Adrenal gland (tissue), 12 donors: Measurements from ENCODE around the gene SLC4A1. TPM values are rescaled to one million over a fixed set of nuclear protein-coding genes. Genes with fewer than 3 reads are reported as not detected.

Source experiments
- DNase-seq, 7 donors: peaks; one replicate each; pipeline ENCODE4 v3.0.0-alpha.2; 2019 to 2020
- H3K27ac ChIP-seq, 5 donors: fragments of 200-600 bp; sonication (generic) in 4 of 5; 1 replicate in 3 of 5; 2 replicates in 2 of 5; pipeline versions ENCODE4 v1.5.1 to v1.8.0; 2016 to 2020; ENCODE audit warnings: mild to moderate bottlenecking in 1 of 5
- H3K27me3 ChIP-seq: fragments of 200-600 bp; 2 replicates; pipeline ENCODE4 v1.8.0; 2021
- H3K36me3 ChIP-seq, 2 donors: fragments of 200-600 bp; replicated peaks in 1 of 2; 1 replicate in 1 of 2; 2 replicates in 1 of 2; pipeline versions ENCODE4 v1.5.1 to v1.8.0; 2018 to 2022
- H3K4me1 ChIP-seq, 2 donors: fragments of 200-600 bp; replicated peaks in 1 of 2; 1 replicate in 1 of 2; 2 replicates in 1 of 2; pipeline versions ENCODE4 v1.5.1 to v1.8.0; 2018 to 2021
- H3K4me3 ChIP-seq, 4 donors: fragments of 200-600 bp; sonication (generic) in 3 of 4; one replicate each; pipeline ENCODE4 v1.5.1; 2016 to 2018
- H3K9me3 ChIP-seq, 3 donors: fragments of 200-600 bp; sonication (generic) in 1 of 3; replicated peaks in 1 of 3; 1 replicate in 2 of 3; 2 replicates in 1 of 3; pipeline versions ENCODE4 v1.5.1 to v1.8.0; 2016 to 2021
- CTCF ChIP-seq, 6 experiments: fragments of 450-650 bp in 4 of 6; fragments of 200-600 bp in 2 of 6; sonication (generic) in 1 of 6; IDR thresholded peaks; 1 replicate in 5 of 6; 2 replicates in 1 of 6; pipeline versions ENCODE4 v1.5.1 to v1.8.0; 2016 to 2021; ENCODE audit warnings: antibody characterized with exemption in 6 of 6, mild to moderate bottlenecking in 2 of 6, moderate library complexity in 1 of 6
- POLR2A ChIP-seq, 2 donors: fragments of 450-650 bp; IDR thresholded peaks; one replicate each; pipeline ENCODE4 v1.6.1; 2017; ENCODE audit warnings: antibody characterized with exemption in 2 of 2, mild to moderate bottlenecking in 2 of 2, moderate library complexity in 1 of 2
- WGBS, 4 donors: extraction: QIAGEN DNeasy Blood & Tissue Kit in 2 of 4; methylation state at CpG; one replicate each; pipeline versions ENCODE4 v1.1.5 to v1.1.7; 2013 to 2017; 5-methylcytosine and 5-hydroxymethylcytosine counted together
- intact Hi-C, 2 donors: fragments of 100-400 bp; cut with DNase I; formaldehyde crosslinking; loops; one replicate each; pipeline versions ENCODE4 v1.14.1 to v1.15.0; 2022 to 2023
- polyA plus RNA-seq, 3 donors: library from polyadenylated mRNA; stranded (reverse); fragments of 200-250 nt in 2 of 3; fragments of 350-450 nt in 1 of 3; fragmentation: Illumina TruSeq in 1 of 3; extraction: RNeasy Lipid Tissue Mini Kit (QIAGEN cat#74804) in 1 of 3; gene quantifications; one replicate each; pipeline ENCODE4 v1.2.3, GENCODE V29; 2013 to 2014
- total RNA-seq, 9 donors: library from RNA; depleted of rRNA in 4 of 9; stranded (reverse); fragments of >200 nt in 4 of 9; fragments of 120-200 nt in 1 of 9; fragmentation: NEBNext Ultra II Directional in 1 of 9; extraction: Animal tissue kit (Norgen Biotek cat#: 25700) in 1 of 9; gene quantifications; one replicate each; pipeline versions ENCODE4 v1.1.0 to v1.2.4, GENCODE V29; 2013 to 2023
- donor health status: healthy with polysubstance abuse.
- donor health status: Bipolar disorder and iron deficiency.
- donor health status: DM: yes; HTN: yes; CAD: no.
- donor health status: DM: no; HTN: no; CAD: no.
- donor health status: DM: no; HTN: no; CAD: no.
- donor health status: DM: yes; HTN: yes; CAD: no.

SLC4A1 gene
- total and polyA plus RNA-seq, 12 donors = 0.13 to 8.5 (median 0.17) TPM; not detected in 6

DNA sequence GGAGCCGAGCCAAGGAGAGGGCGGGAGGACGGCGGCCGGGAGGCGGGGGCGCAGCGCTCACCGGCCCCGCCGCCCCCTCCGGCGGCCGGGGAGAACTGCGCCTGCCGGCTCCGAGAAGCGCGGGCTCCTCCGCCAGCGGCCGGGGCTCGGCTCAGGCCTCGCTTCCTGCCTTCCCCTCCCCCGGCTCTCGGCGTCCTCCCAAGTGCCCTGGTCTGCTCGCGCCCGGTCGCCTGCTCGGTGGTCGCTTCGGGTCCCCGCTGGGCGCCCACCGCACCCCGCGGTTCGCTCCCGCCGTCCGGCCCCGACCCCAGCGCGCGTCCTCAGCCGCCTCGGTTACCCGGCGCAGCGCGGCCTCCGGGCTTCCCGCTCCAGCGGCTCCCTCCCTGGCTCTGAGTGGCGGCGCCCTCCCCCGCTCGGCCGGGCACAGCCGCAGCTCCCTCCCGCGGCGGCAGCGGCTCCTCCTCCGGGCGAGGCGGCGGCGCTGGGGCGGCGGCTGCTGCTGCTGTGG, 48.8 kb downstream of the SLC4A1 start:
- WGBS, 4 donors = 0 to 2% (median 1%) methylated on average over 16 to 73 of the region's 73 CpGs
- peak overlapping the region in 2 of 4 donors; percentile 58 to 81 for H3K4me3 ChIP-seq
- intact Hi-C loops = loop anchor here (2.0 kb wide), 2 partner anchors 106 to 108 kb away; partner anchors contain the start of gene SLC25A39 (in 1 of the 2)
- H3K9me3 ChIP-seq = no peaks in the 10 kb centered on the region
- peak in 6 of 7 donors; percentile 57 to 75 (median 70) for DNase-seq
- H3K4me1 ChIP-seq = peaks cover 20 to 39% of the 10 kb centered on the region in 2 donors
- H3K36me3 ChIP-seq = peaks cover 0 to 23% of the 10 kb centered on the region in 2 donors
- TF ChIP-seq POLR2A (IDR thresholded peaks at IDR 0.05) = peak in 1 of 2 donors; percentile 79
- peak in 4 of 6 experiments; percentile 15 to 82 (median 58) for TF ChIP-seq CTCF (IDR thresholded peaks at IDR 0.05)
- peak overlapping the region; percentile 82 to 100 (median 99) for H3K27ac ChIP-seq
- H3K27me3 ChIP-seq = no peaks in the 10 kb centered on the region

DNA sequence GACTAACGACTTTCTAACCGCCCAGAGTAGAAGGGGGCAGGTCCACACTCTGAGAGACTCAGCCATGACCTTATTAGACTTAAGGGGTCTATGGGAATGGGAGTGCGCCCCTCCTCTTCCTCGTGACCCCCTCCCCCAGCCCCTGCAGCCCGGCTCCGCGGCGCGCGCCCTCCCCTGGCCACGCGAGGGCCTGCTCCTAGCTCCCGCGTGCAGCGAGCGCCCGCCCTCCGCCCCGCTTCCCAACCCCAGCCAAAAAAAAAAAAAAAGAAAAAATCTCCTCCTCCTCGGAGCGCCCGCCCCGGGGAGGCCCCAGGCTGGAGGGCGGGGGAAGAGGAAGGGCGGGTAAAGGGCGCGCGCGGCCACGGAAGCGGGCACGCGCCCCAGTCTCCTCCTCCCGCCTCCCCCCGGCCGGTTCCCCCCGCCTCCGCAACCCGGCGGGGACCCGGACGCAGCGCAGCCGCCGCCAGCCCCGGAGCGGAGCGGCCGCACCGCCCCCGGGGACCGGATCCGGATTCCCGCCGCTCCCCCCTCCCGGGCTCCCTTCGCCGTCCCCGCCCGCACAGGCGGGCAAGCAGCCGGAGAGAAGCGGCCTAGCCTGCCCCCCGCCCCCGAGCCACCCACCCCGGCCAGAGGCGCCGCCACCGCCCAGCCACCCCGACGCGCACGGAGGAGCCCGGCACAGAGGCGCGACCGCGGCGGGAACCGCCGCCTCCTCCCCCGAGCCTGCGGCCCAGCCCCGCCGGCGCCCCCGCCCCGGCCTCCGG, 49.4 kb downstream of the SLC4A1 start:
- Histone ChIP-seq H3K36me3 (peaks cover 0 to 27% of the 10 kb centered on the region in 2 donors), H3K4me3 (peak overlapping the region in 2 of 4 donors; percentile 58 to 81), H3K27ac (peak overlapping the region in 4 of 5 donors; percentile 98 to 100 (median 99)), H3K4me1 (peaks cover 20 to 32% of the 10 kb centered on the region in 2 donors), H3K27me3 (no peaks in the 10 kb centered on the region), H3K9me3 (no peaks in the 10 kb centered on the region)
- 0 to 1% (median 0%) methylated on average over 23 to 82 of the region's 89 CpGs; no CpG with 5 or more reads in 1 of the 4 donors for WGBS, 4 donors
- intact Hi-C loops = loop anchor here (2.0 kb wide), 2 partner anchors 106 to 108 kb away; partner anchors contain the start of gene SLC25A39 (in 1 of the 2)
- peak in 1 of 2 donors; percentile 62 for TF ChIP-seq POLR2A (IDR thresholded peaks at IDR 0.05)
- TF ChIP-seq CTCF (IDR thresholded peaks at IDR 0.05) = peak; percentile 20 to 58 (median 44)
- DNase-seq = peak; percentile 85 to 91 (median 89)

DNA sequence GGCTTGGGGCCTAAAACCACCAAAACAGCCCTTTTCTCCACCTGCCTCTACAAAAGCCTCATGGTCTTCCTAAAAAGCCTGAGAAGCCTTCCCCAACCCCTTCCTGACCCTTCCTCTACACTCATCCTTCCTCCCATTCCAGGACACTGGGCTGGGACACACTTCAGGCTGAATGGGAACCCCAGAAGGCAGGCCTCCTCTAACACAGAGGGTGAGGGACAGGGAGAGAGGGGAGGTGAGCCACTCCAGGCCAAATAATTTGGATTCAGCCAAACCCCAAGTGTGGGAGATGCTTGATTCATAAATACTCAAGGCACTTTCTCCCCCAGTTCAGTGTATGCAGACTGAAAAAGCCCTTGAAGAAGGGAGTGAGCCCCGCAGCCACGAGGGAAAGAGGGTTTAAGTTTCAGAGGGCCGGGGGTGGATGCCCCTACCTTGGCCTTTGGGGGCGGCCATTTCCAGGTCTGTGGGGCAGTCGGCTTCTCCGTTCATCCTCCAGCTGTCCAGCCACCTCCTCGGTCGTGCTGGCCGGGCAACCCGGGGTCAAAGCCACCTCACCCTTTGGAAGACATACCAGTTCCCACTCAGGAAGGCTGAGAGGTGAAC, 50.1 kb downstream of the SLC4A1 start:
- H3K36me3 ChIP-seq = peaks cover 0 to 27% of the 10 kb centered on the region in 2 donors
- WGBS, 4 donors = 0 to 7% (median 5%) methylated on average over 4 to 10 of the region's 10 CpGs
- no peak for DNase-seq
- no peaks in the 10 kb centered on the region for H3K27me3 ChIP-seq
- intact Hi-C loops = loop anchor here (2.0 kb wide), 2 partner anchors 107 to 109 kb away; partner anchors contain the start of gene SLC25A39 (in 1 of the 2)
- no peaks in the 10 kb centered on the region for H3K9me3 ChIP-seq
- TF ChIP-seq POLR2A (IDR thresholded peaks at IDR 0.05) = no peak
- TF ChIP-seq CTCF (IDR thresholded peaks at IDR 0.05) = no peak
- H3K27ac ChIP-seq = peak overlapping the region in 3 of 5 donors; percentile 33 to 100 (median 98)
- H3K4me3 ChIP-seq = peak overlapping the region in 2 of 4 donors; percentile 58 to 81
- H3K4me1 ChIP-seq = peaks cover 14 to 29% of the 10 kb centered on the region in 2 donors

- Histone ChIP-seq H3K27ac (no peak overlapping the region), H3K27me3 (no peaks in the 10 kb centered on the region), H3K9me3 (no peaks in the 10 kb centered on the region), H3K36me3 (peaks cover 0 to 27% of the 10 kb centered on the region in 2 donors), H3K4me1 (peaks cover 6 to 32% of the 10 kb centered on the region in 2 donors), H3K4me3 (no peak overlapping the region)
- 45 to 58% (median 50%) methylated on average over 5 of the region's 5 CpGs for WGBS, 4 donors
- DNase-seq = no peak
- TF ChIP-seq POLR2A (IDR thresholded peaks at IDR 0.05) (no peak), CTCF (IDR thresholded peaks at IDR 0.05) (no peak)
- intact Hi-C loops = no loop called here
These were observed 51.2 kb downstream of the SLC4A1 start for GRCh38 chr17:44216694-44217093.
